HCT116 (cell line): ENCODE data around the gene TBC1D2B. TPM values are rescaled to one million over a fixed set of nuclear protein-coding genes. Genes with fewer than 3 reads are reported as not detected.

Source experiments
- total RNA-seq: library from RNA; stranded (reverse); gene quantifications from one replicate; pipeline ENCODE4 v1.2.1, GENCODE V29; 2021; ENCODE audit not compliant: unreplicated experiment

The TBC1D2B gene
- total RNA-seq, 1 experiment from 2014 or later, result 16.6 TPM

Other genes starting within 250 kb of the TBC1D2B start
- gene SH2D7, start 14.8 kb upstream of the TBC1D2B start, total RNA-seq, result not detected
- 17.3 TPM for gene CIB2, start 53.7 kb upstream of the TBC1D2B start, total RNA-seq
- gene IDH3A, start 71.7 kb upstream of the TBC1D2B start, total RNA-seq, result 115 TPM
- 0.71 TPM for gene ACSBG1, start 156.9 kb upstream of the TBC1D2B start, total RNA-seq
- gene DNAJA4, start 186.9 kb upstream of the TBC1D2B start, total RNA-seq, result 66.6 TPM
- 57.1 TPM for gene SKIC8, start 221.9 kb upstream of the TBC1D2B start, total RNA-seq